Caco-2 (cell line): ENCODE results near the gene MRPS35. TPM values are rescaled to one million over a fixed set of nuclear protein-coding genes. Genes with fewer than 3 reads are reported as not detected.

Experiments
- BruUV-seq: library from RNA; stranded (reverse); fragments of 400-500 nt; replicated peaks from 2 replicates; lab custom pipeline; 2021; lab: Mats Ljungman, UMichigan
- CTCF ChIA-PET: fragments of 300-600 bp; sonication (Branson Sonifier 250); formaldehyde crosslinking; loops from one replicate; lab custom pipeline; 2022; ENCODE audit warnings: antibody characterized with exemption; lab: Charles Lee
- POLR2A ChIA-PET: fragments of 300-600 bp; sonication (Branson Sonifier 250); formaldehyde crosslinking; loops from one replicate; lab custom pipeline; 2022; ENCODE audit warnings: antibody characterized with exemption; lab: Charles Lee
- DNase-seq, 2 experiments: peaks; one replicate each; pipeline versions ENCODE4 v3.0.0 to v3.0.0-alpha.2; 2020 to 2022
- H3K27me3 ChIP-seq: replicated peaks from 2 replicates; pipeline ENCODE4 v1.6.0; 2011; ENCODE audit warnings: low read length; ENCODE audit not compliant: control insufficient read depth, insufficient read depth
- H3K36me3 ChIP-seq: 2 replicates; pipeline ENCODE4 v1.5.1; 2011; ENCODE audit warnings: low read length; ENCODE audit not compliant: control insufficient read depth, insufficient read depth
- H3K4me1 ChIP-seq: fragments of 250-450 bp; sonication (Bioruptor Pico); 2 replicates; pipeline ENCODE4 v1.5.1; 2020; ENCODE audit warnings: mild to moderate bottlenecking
- H3K4me3 ChIP-seq: 2 replicates; pipeline ENCODE4 v1.5.1; 2011; ENCODE audit warnings: low read depth, mild to moderate bottlenecking, control low read depth, low read length
- H3K9me3 ChIP-seq: fragments of 250-450 bp; sonication (Bioruptor Pico); 2 replicates; pipeline ENCODE4 v1.5.1; 2020; ENCODE audit warnings: mild to moderate bottlenecking, moderate library complexity
- H3K27ac Mint-ChIP-seq: one replicate; pipeline ENCODE4 v1.8.0; 2022; ENCODE audit warnings: mixed read lengths; ENCODE audit not compliant: unreplicated experiment
- H3K27me3 Mint-ChIP-seq: one replicate; pipeline ENCODE4 v1.8.0; 2022; ENCODE audit warnings: mixed read lengths; ENCODE audit not compliant: insufficient read depth, unreplicated experiment
- H3K36me3 Mint-ChIP-seq: one replicate; pipeline ENCODE4 v1.8.0; 2022; ENCODE audit warnings: mild to moderate bottlenecking, mixed read lengths; ENCODE audit not compliant: insufficient read depth, unreplicated experiment
- H3K4me1 Mint-ChIP-seq: one replicate; pipeline ENCODE4 v1.8.0; 2022; ENCODE audit warnings: low read depth, mixed read lengths; ENCODE audit not compliant: unreplicated experiment
- H3K4me3 Mint-ChIP-seq: one replicate; pipeline ENCODE4 v1.8.0; 2022; ENCODE audit warnings: mild to moderate bottlenecking, moderate library complexity, mixed read lengths; ENCODE audit not compliant: unreplicated experiment
- H3K9me3 Mint-ChIP-seq: one replicate; pipeline ENCODE4 v1.8.0; 2022; ENCODE audit warnings: mixed read lengths; ENCODE audit not compliant: unreplicated experiment
- intact Hi-C: fragments of 100-400 bp; cut with micrococcal nuclease; formaldehyde crosslinking; loops from one replicate; pipeline ENCODE4 v1.10.0; 2022; ENCODE audit not compliant: unreplicated experiment
- total RNA-seq: library from RNA; stranded (reverse); gene quantifications from 2 replicates; pipeline ENCODE4 v1.2.3, GENCODE V29; 2022
- TF ChIP-seq, protein P1 (sequence below), 2 experiments: fragments of 200-600 bp in 1 of 2; IDR thresholded peaks; 1 replicate in 1 of 2; 2 replicates in 1 of 2; pipeline versions ENCODE4 v1.5.1 to v1.8.0; 2011 to 2022; ENCODE audit warnings: antibody characterized with exemption in 1 of 2, control low read depth in 1 of 2, inconsistent platforms in 1 of 2, low read depth in 1 of 2, low read length in 1 of 2, mild to moderate bottlenecking in 1 of 2, moderate library complexity in 1 of 2; ENCODE audit not compliant: insufficient read depth in 1 of 2, severe bottlenecking in 1 of 2, unreplicated experiment in 1 of 2

MRPS35 gene
- total RNA-seq, 1 experiment from 2014 or later: 135 TPM

DNA sequence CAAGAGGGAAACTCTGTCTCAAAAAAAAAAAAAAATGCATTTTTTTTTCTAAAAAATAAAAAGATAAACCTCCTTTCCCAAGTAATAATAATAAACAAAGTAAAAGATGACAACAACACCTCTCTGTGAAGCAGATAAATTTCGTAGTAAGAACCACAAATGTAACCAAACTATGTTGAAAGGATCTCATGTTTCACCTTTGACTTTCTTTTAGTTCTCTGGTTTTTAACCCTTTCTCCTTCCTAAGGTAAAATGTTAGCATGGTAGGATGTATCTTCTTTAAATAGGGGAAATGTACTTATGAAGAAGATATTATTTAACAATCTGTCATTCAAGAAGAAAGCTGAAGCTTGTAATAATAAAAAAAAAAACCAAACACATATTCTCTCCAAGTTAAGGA lies 67.6 kb downstream of the MRPS35 start:
- intact Hi-C loops: no loop called here
- Histone ChIP-seq H3K27me3 (no peaks in the 10 kb centered on the region), H3K9me3 (no peaks in the 10 kb centered on the region), H3K4me3 (no peak overlapping the region), H3K4me1 (0 out of 2 replicates have a peak, but pooled peaks cover 3% of the 10 kb centered on the region), H3K36me3 (no peaks in the 10 kb centered on the region)
- CTCF ChIA-PET: no interaction called here
- Mint-ChIP-seq H3K27ac (no peak overlapping the region), H3K36me3 (peaks cover 20% of the 10 kb centered on the region), H3K9me3 (no peaks in the 10 kb centered on the region), H3K27me3 (no peaks in the 10 kb centered on the region), H3K4me3 (peak overlapping the region; percentile 83), H3K4me1 (peaks cover 26% of the 10 kb centered on the region)
- TF ChIP-seq, protein P1, sequence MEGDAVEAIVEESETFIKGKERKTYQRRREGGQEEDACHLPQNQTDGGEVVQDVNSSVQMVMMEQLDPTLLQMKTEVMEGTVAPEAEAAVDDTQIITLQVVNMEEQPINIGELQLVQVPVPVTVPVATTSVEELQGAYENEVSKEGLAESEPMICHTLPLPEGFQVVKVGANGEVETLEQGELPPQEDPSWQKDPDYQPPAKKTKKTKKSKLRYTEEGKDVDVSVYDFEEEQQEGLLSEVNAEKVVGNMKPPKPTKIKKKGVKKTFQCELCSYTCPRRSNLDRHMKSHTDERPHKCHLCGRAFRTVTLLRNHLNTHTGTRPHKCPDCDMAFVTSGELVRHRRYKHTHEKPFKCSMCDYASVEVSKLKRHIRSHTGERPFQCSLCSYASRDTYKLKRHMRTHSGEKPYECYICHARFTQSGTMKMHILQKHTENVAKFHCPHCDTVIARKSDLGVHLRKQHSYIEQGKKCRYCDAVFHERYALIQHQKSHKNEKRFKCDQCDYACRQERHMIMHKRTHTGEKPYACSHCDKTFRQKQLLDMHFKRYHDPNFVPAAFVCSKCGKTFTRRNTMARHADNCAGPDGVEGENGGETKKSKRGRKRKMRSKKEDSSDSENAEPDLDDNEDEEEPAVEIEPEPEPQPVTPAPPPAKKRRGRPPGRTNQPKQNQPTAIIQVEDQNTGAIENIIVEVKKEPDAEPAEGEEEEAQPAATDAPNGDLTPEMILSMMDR (IDR thresholded peaks at IDR 0.05; ENCODE audit: insufficient read depth in 1 of 2, low read depth in 1 of 2, low read length in 1 of 2, severe bottlenecking in 1 of 2, unreplicated experiment in 1 of 2): no peak
- no TSS peak for BruUV-seq
- POLR2A ChIA-PET: no interaction called here
- no peak for DNase-seq

DNA sequence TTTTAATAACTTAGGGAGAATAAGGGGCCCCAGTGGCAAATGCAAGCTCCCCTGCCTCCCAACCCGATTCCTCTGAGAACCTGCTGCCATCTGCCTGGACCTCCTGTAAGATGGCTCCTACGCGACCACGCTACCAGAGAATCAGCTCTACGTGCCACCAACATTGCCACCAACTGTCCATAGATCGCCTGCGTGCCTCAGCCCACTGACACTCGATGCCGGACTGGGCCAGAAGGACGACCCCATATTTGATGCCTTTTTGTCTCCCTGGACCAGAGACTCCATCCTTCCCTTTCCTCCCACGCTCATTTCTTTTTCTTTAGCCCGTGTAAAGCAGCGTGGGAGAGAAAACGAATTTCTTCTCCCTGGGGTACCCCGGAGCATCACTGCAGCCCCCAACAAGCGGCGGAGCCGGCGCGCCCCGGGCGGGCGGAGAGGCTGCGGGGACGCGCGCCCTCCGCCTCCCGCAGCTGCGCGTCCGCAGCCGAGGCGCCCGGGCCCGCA lies 68.8 kb downstream of the MRPS35 start:
- 0 out of 2 replicates have a peak, but pooled peaks cover 3% of the 10 kb centered on the region for H3K4me1 ChIP-seq
- TF ChIP-seq, protein P1 (IDR thresholded peaks at IDR 0.05; ENCODE audit: insufficient read depth in 1 of 2, low read depth in 1 of 2, low read length in 1 of 2, severe bottlenecking in 1 of 2, unreplicated experiment in 1 of 2): no peak
- POLR2A ChIA-PET: interaction anchor here (0.6 to 1.5 kb wide), 9 partner anchors 33 to 256 kb away, joined by 3 to 9 read pairs (median 4); partner anchors contain the start of gene MRPS35
- intact Hi-C loops: no loop called here
- Mint-ChIP-seq H3K9me3 (no peaks in the 10 kb centered on the region), H3K4me1 (peaks cover 26% of the 10 kb centered on the region), H3K27ac (peak overlapping the region; percentile 63), H3K27me3 (no peaks in the 10 kb centered on the region), H3K4me3 (peak overlapping the region; percentile 83), H3K36me3 (peaks cover 30% of the 10 kb centered on the region)
- BruUV-seq: TSS peak; percentile 67
- DNase-seq: peak; percentile 51
- H3K4me3 ChIP-seq: peak overlapping the region; percentile 95
- no peaks in the 10 kb centered on the region for H3K27me3 ChIP-seq
- H3K9me3 ChIP-seq: no peaks in the 10 kb centered on the region
- no peaks in the 10 kb centered on the region for H3K36me3 ChIP-seq
- CTCF ChIA-PET: interaction anchor here (1.1 to 2.3 kb wide), 2 partner anchors 42 to 161 kb away, joined by 3 to 9 read pairs; no protein-coding TSS in a partner anchor

DNA sequence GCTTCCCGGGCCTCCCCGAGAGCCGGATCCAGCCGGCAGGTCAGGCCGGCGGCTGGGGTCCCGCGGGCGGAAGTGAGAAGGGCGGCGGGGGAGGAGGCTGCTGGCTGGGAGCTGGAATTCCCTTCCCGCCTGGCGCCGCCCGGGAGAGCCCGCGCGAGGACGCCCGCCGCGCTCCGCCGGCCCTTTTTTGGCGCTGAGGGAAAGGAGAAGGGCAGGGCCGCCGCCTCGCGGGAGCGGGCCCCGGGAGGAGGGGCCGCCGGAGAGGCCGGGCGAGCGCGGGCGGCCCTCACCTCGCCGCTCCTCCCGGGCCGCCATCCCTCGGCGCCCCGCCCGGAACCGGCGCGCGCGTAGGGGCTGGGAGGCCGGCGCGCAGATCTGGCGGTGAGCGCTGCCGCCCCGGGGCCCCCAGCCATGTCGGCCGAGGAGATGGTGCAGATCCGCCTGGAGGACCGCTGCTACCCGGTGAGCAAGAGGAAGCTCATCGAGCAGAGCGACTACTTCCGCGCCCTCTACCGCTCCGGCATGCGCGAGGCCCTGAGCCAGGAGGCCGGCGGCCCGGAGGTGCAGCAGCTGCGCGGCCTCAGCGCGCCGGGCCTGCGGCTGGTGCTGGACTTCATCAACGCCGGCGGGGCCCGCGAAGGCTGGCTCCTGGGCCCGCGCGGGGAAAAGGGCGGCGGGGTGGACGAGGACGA lies 69.4 kb downstream of the MRPS35 start, which contains the start of the genes KLHL42 and MANSC4:
Gene KLHL42 (plus strand): TSS at position 314 of the 692 bp plus-strand sequence. CDS start 98 bp downstream, at position 412.
Gene MANSC4 (minus strand): TSS at position 317 of the 692 bp plus-strand sequence. CDS start 8,960 bp downstream, outside the sequence.
- TF ChIP-seq, protein P1 (IDR thresholded peaks at IDR 0.05; ENCODE audit: insufficient read depth in 1 of 2, low read depth in 1 of 2, low read length in 1 of 2, severe bottlenecking in 1 of 2, unreplicated experiment in 1 of 2): no peak
- CTCF ChIA-PET: interaction anchor here (1.1 to 2.3 kb wide), 2 partner anchors 41 to 161 kb away, joined by 3 to 9 read pairs; no protein-coding TSS in a partner anchor
- intact Hi-C loops: loop anchor here (2.0 kb wide), 3 partner anchors 41 to 161 kb away; no protein-coding TSS in a partner anchor
- DNase-seq: peak; percentile 78 to 87
- POLR2A ChIA-PET: interaction anchor here (0.5 to 1.5 kb wide), 10 partner anchors 41 to 257 kb away, joined by 3 to 9 read pairs (median 3); partner anchors contain the start of gene MRPS35
- H3K4me3 Mint-ChIP-seq: peak within 1 kb of the TSS; percentile 83
- BruUV-seq: no TSS peak
- H3K36me3 ChIP-seq: no peaks in the 10 kb centered on the region
- no peaks in the 10 kb centered on the region for H3K9me3 Mint-ChIP-seq
- H3K4me3 ChIP-seq: peak within 1 kb of the TSS; percentile 95
- no peaks in the 10 kb centered on the region for H3K27me3 Mint-ChIP-seq
- 0 out of 2 replicates have a peak, but pooled peaks cover 3% of the 10 kb centered on the region for H3K4me1 ChIP-seq
- H3K9me3 ChIP-seq: no peaks in the 10 kb centered on the region
- no peaks in the 10 kb centered on the region for H3K27me3 ChIP-seq
- H3K27ac Mint-ChIP-seq: peak within 1 kb of the TSS; percentile 86
- peaks cover 35% of the 10 kb centered on the region for H3K36me3 Mint-ChIP-seq
- peaks cover 26% of the 10 kb centered on the region for H3K4me1 Mint-ChIP-seq
